ENCODE results near the gene CNIH4. TPM values are rescaled to one million over a fixed set of nuclear protein-coding genes. Genes with fewer than 3 reads are reported as not detected.

The CNIH4 gene
- polyA plus RNA-seq, 2 of the 4 experiments (the other 2 are of a cell fraction) = 102 to 104 TPM

DNA sequence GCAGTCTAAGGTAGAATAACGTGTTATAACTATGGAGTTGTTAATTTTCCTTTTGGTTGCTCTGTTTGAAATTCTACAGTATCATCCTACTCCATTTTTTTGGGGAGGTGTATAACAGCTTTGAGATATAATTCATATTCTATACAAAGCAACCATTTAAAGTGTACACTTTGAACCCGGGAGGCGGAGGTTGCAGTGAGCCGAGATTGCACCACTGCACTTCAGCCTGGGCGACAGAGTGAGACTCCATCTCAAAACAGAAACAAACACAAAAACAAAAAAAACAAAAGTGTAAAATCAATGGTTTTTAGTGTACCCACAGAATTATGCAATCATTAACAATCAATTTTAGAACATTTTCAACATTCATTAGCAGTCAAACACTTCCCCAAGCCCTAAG is 33.8 kb downstream of the CNIH4 start:
- POLR2A ChIA-PET = no interaction called here
- CTCF ChIA-PET = no interaction called here
- Histone ChIP-seq H3K4me3 (no peak overlapping the region), H3K4me2 (no peak overlapping the region), H3K4me1 (0 out of 3 replicates have a peak, but pooled peaks cover 3% of the 10 kb centered on the region), H3K27ac (no peak overlapping the region), H3K9me3 (no peaks in the 10 kb centered on the region)
- no peak for FAIRE-seq
- peak; percentile 13 to 49; a peak in 1 of 4 replicates for TF ChIP-seq CEBPB (IDR thresholded peaks at IDR 0.05)
- TF ChIP-seq CHD2 (IDR thresholded peaks at IDR 0.05; ENCODE audit: low read length, partially characterized antibody) = no peak
- ATAC-seq = no peak
- no peak for DNase-seq (ENCODE audit: low read depth in 1 of 2, low spot score in 1 of 2)
- 93% methylated on average over 5 of the region's 5 CpGs for WGBS (ENCODE audit: missing lambda C conversion rate)

DNA sequence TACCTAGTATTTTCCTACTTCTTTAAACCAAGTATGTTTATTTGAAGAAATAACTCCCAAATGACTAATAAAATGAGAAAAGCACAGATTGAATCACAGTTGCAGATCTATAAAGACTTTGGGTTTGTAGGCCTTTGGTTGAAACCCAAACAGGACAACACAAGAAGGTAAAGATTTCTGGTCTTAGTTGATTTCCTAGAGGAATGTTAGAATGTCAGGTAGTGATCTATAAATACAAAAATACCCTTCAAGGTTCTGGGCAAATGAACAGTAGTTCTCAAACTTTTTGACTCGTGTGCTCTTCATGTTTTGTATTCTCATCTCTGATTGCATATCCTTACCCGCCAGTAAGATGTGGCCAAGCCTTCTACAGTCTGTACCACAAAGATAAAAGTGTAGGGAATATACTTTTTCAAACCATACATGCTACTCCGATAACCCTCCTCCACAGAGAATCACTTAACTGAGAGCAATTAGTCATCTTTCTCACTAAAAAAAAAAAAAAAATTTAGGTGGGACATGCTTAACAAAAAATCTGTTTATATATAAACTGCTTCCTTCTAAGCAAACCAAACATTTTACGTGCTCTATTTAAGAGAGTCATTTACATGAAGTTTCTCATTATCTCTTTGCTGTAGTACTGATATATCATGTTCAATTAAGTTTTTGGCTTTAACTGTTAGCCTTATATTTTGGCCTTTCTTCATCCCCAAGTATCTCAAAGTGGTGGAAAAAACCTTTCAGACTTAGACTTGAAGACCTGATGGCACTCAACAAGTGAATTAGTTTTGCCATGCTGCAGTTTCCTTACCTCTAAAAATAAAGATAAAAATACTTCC is 36.0 kb downstream of the CNIH4 start:
- ATAC-seq (no peak), FAIRE-seq (no peak), DNase-seq (ENCODE audit: low read depth in 1 of 2, low spot score in 1 of 2) (no peak)
- Histone ChIP-seq H3K4me2 (no peak overlapping the region), H3K27ac (no peak overlapping the region; a peak in 1 of 6 replicates), H3K4me3 (no peak overlapping the region), H3K9me3 (no peaks in the 10 kb centered on the region), H3K4me1 (0 out of 3 replicates have a peak, but pooled peaks cover 3% of the 10 kb centered on the region)
- ChIA-PET POLR2A (no interaction called here), CTCF (no interaction called here)
- WGBS (ENCODE audit: missing lambda C conversion rate) = 84% methylated on average over 4 of the region's 4 CpGs
- TF ChIP-seq BHLHE40 (IDR thresholded peaks at IDR 0.05; ENCODE audit: low read depth, low read length) = no peak
- TF ChIP-seq, protein P1, sequence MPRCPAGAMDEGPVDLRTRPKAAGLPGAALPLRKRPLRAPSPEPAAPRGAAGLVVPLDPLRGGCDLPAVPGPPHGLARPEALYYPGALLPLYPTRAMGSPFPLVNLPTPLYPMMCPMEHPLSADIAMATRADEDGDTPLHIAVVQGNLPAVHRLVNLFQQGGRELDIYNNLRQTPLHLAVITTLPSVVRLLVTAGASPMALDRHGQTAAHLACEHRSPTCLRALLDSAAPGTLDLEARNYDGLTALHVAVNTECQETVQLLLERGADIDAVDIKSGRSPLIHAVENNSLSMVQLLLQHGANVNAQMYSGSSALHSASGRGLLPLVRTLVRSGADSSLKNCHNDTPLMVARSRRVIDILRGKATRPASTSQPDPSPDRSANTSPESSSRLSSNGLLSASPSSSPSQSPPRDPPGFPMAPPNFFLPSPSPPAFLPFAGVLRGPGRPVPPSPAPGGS (IDR thresholded peaks at IDR 0.05) = no peak
- no peak for TF ChIP-seq GATA3 (IDR thresholded peaks at IDR 0.05; ENCODE audit: borderline replicate concordance)
- TF ChIP-seq ZFP36 (IDR thresholded peaks at IDR 0.05; ENCODE audit: borderline replicate concordance, partially characterized antibody) = no peak

DNA sequence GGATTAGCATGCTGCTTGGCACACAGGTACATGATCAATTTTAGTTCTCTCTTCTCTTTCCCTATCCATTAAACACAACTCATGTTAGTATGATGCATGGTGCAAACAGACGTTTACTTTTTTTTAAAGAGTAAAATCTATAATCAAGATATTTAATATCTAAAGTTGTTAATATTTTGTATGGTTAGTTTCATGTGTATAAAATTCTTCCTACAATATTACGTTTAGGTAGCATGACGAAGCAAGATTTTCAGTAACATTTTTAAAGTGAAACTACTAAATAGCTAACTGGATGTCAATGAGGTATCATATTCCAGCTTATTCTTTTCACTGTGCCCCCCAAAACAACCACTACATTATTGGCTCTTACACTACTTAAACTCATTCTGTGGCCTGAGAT is 36.6 kb downstream of the CNIH4 start:
- TF ChIP-seq, protein P2, sequence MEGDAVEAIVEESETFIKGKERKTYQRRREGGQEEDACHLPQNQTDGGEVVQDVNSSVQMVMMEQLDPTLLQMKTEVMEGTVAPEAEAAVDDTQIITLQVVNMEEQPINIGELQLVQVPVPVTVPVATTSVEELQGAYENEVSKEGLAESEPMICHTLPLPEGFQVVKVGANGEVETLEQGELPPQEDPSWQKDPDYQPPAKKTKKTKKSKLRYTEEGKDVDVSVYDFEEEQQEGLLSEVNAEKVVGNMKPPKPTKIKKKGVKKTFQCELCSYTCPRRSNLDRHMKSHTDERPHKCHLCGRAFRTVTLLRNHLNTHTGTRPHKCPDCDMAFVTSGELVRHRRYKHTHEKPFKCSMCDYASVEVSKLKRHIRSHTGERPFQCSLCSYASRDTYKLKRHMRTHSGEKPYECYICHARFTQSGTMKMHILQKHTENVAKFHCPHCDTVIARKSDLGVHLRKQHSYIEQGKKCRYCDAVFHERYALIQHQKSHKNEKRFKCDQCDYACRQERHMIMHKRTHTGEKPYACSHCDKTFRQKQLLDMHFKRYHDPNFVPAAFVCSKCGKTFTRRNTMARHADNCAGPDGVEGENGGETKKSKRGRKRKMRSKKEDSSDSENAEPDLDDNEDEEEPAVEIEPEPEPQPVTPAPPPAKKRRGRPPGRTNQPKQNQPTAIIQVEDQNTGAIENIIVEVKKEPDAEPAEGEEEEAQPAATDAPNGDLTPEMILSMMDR (IDR thresholded peaks at IDR 0.05) = no peak
- TF ChIP-seq FOSB (CRISPR knock-in tag; IDR thresholded peaks at IDR 0.05) = no peak
- CTCF ChIA-PET = no interaction called here
- 0 out of 3 replicates have a peak, but pooled peaks cover 3% of the 10 kb centered on the region for H3K4me1 ChIP-seq
- no peak overlapping the region; a peak in 1 of 6 replicates for H3K27ac ChIP-seq
- no peaks in the 10 kb centered on the region for H3K9me3 ChIP-seq
- POLR2A ChIA-PET = no interaction called here
- ATAC-seq (no peak), FAIRE-seq (no peak), DNase-seq (ENCODE audit: low read depth in 1 of 2, low spot score in 1 of 2) (no peak)
- no peak overlapping the region for H3K4me3 ChIP-seq
- no peak overlapping the region for H3K4me2 ChIP-seq
- WGBS (ENCODE audit: missing lambda C conversion rate) = 73% methylated on average over 3 of the region's 3 CpGs

DNA sequence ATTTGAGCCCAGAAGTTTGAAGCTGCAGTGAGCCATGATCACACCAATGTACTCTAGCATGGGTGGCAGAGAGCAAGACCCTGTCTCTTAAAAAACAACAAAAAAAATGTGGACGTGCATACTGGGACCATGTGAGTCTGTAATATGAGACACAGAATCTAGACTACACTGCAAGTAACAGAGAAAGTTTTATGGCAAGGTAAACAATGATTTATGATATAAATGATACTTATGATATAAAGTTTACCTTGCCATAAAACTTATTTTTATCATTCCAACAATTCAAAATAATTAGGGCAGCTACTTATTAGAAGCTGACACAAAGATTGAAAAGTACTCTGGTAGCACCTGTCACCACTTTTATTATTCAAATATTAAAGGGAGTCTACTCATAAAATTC is 43.2 kb downstream of the CNIH4 start:
- WGBS (ENCODE audit: missing lambda C conversion rate) = 90% methylated on average over 1 of the region's 1 CpG
- H3K4me3 ChIP-seq = no peak overlapping the region
- ATAC-seq (no peak), DNase-seq (ENCODE audit: low read depth in 1 of 2, low spot score in 1 of 2) (no peak), FAIRE-seq (no peak)
- no peaks in the 10 kb centered on the region for H3K9me3 ChIP-seq
- no peak overlapping the region for H3K27ac ChIP-seq
- ChIA-PET POLR2A (no interaction called here), CTCF (no interaction called here)
- no peak overlapping the region for H3K4me2 ChIP-seq
- no peaks in the 10 kb centered on the region for H3K4me1 ChIP-seq
- TF ChIP-seq GATA3 (IDR thresholded peaks at IDR 0.05; ENCODE audit: borderline replicate concordance) (no peak), RCOR1 (IDR thresholded peaks at IDR 0.05; ENCODE audit: low read depth, low read length) (no peak), SMC3 (IDR thresholded peaks at IDR 0.05) (no peak), FOSB (CRISPR knock-in tag; IDR thresholded peaks at IDR 0.05) (no peak), MAFK (IDR thresholded peaks at IDR 0.05; ENCODE audit: partially characterized antibody) (no peak), TP53 (CRISPR knock-in tag; IDR thresholded peaks at IDR 0.05) (no peak), POLR2AphosphoS2 (conservative IDR thresholded peaks at IDR 0.05; ENCODE audit: low read length) (no peak), RFX5 (IDR thresholded peaks at IDR 0.05) (no peak), KDM1A (IDR thresholded peaks at IDR 0.05; ENCODE audit: low read depth) (no peak), EHF (CRISPR knock-in tag; IDR thresholded peaks at IDR 0.05) (no peak), RARB (CRISPR knock-in tag; IDR thresholded peaks at IDR 0.05) (no peak), CBX8 (IDR thresholded peaks at IDR 0.05) (no peak)
- TF ChIP-seq, protein P3, sequence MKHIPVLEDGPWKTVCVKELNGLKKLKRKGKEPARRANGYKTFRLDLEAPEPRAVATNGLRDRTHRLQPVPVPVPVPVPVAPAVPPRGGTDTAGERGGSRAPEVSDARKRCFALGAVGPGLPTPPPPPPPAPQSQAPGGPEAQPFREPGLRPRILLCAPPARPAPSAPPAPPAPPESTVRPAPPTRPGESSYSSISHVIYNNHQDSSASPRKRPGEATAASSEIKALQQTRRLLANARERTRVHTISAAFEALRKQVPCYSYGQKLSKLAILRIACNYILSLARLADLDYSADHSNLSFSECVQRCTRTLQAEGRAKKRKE (CRISPR knock-in tag; IDR thresholded peaks at IDR 0.05; ENCODE audit: low read depth) = no peak
- TF ChIP-seq, protein P4, sequence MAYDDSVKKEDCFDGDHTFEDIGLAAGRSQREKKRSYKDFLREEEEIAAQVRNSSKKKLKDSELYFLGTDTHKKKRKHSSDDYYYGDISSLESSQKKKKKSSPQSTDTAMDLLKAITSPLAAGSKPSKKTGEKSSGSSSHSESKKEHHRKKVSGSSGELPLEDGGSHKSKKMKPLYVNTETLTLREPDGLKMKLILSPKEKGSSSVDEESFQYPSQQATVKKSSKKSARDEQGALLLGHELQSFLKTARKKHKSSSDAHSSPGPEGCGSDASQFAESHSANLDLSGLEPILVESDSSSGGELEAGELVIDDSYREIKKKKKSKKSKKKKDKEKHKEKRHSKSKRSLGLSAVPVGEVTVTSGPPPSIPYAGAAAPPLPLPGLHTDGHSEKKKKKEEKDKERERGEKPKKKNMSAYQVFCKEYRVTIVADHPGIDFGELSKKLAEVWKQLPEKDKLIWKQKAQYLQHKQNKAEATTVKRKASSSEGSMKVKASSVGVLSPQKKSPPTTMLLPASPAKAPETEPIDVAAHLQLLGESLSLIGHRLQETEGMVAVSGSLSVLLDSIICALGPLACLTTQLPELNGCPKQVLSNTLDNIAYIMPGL (CRISPR knock-in tag; IDR thresholded peaks at IDR 0.05; ENCODE audit: borderline replicate concordance) = no peak
